ENCODE measurements around the gene SLC4A5. TPM values are rescaled to one million over a fixed set of nuclear protein-coding genes. Genes with fewer than 3 reads are reported as not detected.

Gene SLC4A5
- total RNA-seq, 1 donor from 2014 or later = 4.2 TPM

GRCh38 chr2:74379851-74380789, 36.9 kb upstream of the SLC4A5 start, which contains the start of gene DCTN1:
Gene DCTN1, minus strand, starts transcription at chr2:74380311. Its CDS starts 274 bp downstream, at chr2:74380037.
- no peak for TF ChIP-seq CTCF (IDR thresholded peaks at IDR 0.05; ENCODE audit: unreplicated experiment)
- peak within 1 kb of the TSS; percentile 19 for H3K4me3 Mint-ChIP-seq (ENCODE audit: unreplicated experiment)

GRCh38 chr2:74378007-74378406, 34.8 kb upstream of the SLC4A5 start:
- Mint-ChIP-seq H3K27ac (ENCODE audit: unreplicated experiment) (no peak overlapping the region), H3K36me3 (ENCODE audit: low read depth, unreplicated experiment) (peaks cover 34% of the 10 kb centered on the region), H3K9me3 (ENCODE audit: unreplicated experiment) (no peaks in the 10 kb centered on the region), H3K27me3 (ENCODE audit: unreplicated experiment) (no peaks in the 10 kb centered on the region), H3K4me1 (ENCODE audit: unreplicated experiment) (peaks cover 39% of the 10 kb centered on the region), H3K4me3 (ENCODE audit: unreplicated experiment) (peak overlapping the region; percentile 42)
- no peak for DNase-seq (ENCODE audit: low spot score)
- no peak for TF ChIP-seq CTCF (IDR thresholded peaks at IDR 0.05; ENCODE audit: unreplicated experiment)

More at GRCh38 chr2:74379851-74380789, 36.9 kb upstream of the SLC4A5 start, which contains the start of gene DCTN1:
- H3K27ac Mint-ChIP-seq (ENCODE audit: unreplicated experiment) = peak within 1 kb of the TSS; percentile 55
- peaks cover 34% of the 10 kb centered on the region for H3K4me1 Mint-ChIP-seq (ENCODE audit: unreplicated experiment)
- H3K36me3 Mint-ChIP-seq (ENCODE audit: low read depth, unreplicated experiment) = peaks cover 29% of the 10 kb centered on the region
- peak; percentile 37 for DNase-seq (ENCODE audit: low spot score)
- no peaks in the 10 kb centered on the region for H3K27me3 Mint-ChIP-seq (ENCODE audit: unreplicated experiment)
- H3K9me3 Mint-ChIP-seq (ENCODE audit: unreplicated experiment) = no peaks in the 10 kb centered on the region

GRCh38 chr2:74375838-74376237, 32.6 kb upstream of the SLC4A5 start:
- no peak for DNase-seq (ENCODE audit: low spot score)
- Mint-ChIP-seq H3K27me3 (ENCODE audit: unreplicated experiment) (peaks cover 5% of the 10 kb centered on the region), H3K36me3 (ENCODE audit: low read depth, unreplicated experiment) (peaks cover 49% of the 10 kb centered on the region), H3K9me3 (ENCODE audit: unreplicated experiment) (no peaks in the 10 kb centered on the region), H3K4me3 (ENCODE audit: unreplicated experiment) (no peak overlapping the region), H3K27ac (ENCODE audit: unreplicated experiment) (peak overlapping the region; percentile 77), H3K4me1 (ENCODE audit: unreplicated experiment) (peaks cover 47% of the 10 kb centered on the region)
- no peak for TF ChIP-seq CTCF (IDR thresholded peaks at IDR 0.05; ENCODE audit: unreplicated experiment)

- Mint-ChIP-seq H3K4me1 (ENCODE audit: unreplicated experiment) (peaks cover 37% of the 10 kb centered on the region), H3K27ac (ENCODE audit: unreplicated experiment) (peak overlapping the region; percentile 92), H3K27me3 (ENCODE audit: unreplicated experiment) (peaks cover 7% of the 10 kb centered on the region), H3K36me3 (ENCODE audit: low read depth, unreplicated experiment) (peaks cover 58% of the 10 kb centered on the region), H3K4me3 (ENCODE audit: unreplicated experiment) (peak overlapping the region; percentile 43), H3K9me3 (ENCODE audit: unreplicated experiment) (no peaks in the 10 kb centered on the region)
- DNase-seq (ENCODE audit: low spot score) = peak; percentile 62
- no peak for TF ChIP-seq CTCF (IDR thresholded peaks at IDR 0.05; ENCODE audit: unreplicated experiment)
Observed at GRCh38 chr2:74374509-74375205, 31.4 kb upstream of the SLC4A5 start.
